ENCODE measurements around the gene KDM4B. TPM values are rescaled to one million over a fixed set of nuclear protein-coding genes. Genes with fewer than 3 reads are reported as not detected.
"Not testable (repeated sequence)": the region's sequence is repeated elsewhere in the genome, so short reads cannot be mapped to it uniquely, and the experiment has no call there.

KDM4B gene
- total RNA-seq, 4 donors from 2014 or later, result 16.3 to 38.3 (median 22.4) TPM

DNA sequence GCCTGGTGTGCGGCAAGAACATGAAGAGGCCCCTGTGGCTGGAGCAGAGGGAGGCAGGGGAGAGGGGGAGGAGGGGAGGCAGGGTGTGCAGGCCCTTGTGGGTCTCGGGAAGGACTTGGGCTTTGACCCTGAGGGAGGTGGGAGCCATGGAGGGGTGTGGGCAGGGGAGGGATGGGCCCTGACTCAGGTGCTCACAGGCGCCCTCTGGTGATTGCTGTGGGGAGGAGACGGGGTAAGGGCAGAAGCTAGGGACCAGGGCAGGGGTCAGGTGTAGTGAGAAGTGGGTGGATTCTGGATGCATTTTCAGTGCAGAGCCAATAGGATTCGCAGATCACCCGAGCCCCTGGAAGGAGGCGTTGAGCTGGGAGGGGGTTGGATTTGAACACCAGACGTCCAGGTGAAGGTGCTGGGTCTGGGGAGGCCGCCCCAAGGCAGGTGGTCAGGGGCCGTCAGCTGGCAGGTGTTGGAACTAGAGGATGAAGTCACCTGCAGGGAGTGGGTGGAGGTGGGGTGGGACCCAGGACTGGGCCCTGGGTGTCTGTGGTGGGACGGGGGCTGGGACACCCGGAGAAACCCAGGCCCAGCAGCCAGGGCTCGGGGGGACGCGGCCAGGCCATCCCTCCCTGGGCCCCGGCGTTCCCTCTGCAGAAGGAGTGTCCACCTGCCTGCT, 185.4 kb downstream of the KDM4B start:
- TF ChIP-seq, protein P1, sequence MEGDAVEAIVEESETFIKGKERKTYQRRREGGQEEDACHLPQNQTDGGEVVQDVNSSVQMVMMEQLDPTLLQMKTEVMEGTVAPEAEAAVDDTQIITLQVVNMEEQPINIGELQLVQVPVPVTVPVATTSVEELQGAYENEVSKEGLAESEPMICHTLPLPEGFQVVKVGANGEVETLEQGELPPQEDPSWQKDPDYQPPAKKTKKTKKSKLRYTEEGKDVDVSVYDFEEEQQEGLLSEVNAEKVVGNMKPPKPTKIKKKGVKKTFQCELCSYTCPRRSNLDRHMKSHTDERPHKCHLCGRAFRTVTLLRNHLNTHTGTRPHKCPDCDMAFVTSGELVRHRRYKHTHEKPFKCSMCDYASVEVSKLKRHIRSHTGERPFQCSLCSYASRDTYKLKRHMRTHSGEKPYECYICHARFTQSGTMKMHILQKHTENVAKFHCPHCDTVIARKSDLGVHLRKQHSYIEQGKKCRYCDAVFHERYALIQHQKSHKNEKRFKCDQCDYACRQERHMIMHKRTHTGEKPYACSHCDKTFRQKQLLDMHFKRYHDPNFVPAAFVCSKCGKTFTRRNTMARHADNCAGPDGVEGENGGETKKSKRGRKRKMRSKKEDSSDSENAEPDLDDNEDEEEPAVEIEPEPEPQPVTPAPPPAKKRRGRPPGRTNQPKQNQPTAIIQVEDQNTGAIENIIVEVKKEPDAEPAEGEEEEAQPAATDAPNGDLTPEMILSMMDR (IDR thresholded peaks at IDR 0.05), result no peak
- no peak for DNase-seq (ENCODE audit: low spot score)
- ATAC-seq (ENCODE audit: low FRiP score), result no peak

DNA sequence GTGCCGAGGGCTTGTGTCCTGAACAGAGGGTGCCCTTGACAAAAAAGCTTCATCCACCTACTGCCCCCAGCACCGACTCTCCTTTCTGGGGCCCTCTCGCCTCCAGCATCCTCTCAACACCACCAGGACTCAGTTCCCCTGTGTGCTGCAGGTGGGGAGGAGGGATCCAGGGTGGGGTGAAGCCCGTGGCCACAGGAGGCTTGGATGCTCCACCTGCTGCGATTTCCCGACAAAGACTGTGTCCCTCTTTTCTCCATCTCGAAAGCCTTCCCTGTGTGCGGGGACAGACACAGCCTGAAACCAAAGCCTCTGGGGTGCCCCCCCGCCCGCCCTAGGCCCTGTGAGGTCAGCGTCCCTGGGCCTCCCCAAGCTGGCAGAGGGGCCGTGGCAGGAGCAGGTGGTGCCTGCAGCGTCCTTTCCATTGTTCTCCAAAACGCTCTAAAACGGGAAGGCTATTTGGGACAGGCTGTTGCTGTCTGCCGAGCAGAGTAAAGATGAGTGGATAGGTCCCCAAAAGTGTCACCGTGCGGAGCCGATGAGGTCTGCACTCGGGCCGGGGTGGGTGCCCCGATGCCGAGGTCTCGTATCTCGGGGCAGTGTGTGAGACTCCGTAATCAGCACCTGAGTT, 186.0 kb downstream of the KDM4B start:
- no peak for DNase-seq (ENCODE audit: low spot score)
- TF ChIP-seq, protein P1 (IDR thresholded peaks at IDR 0.05), result no peak
- ATAC-seq (ENCODE audit: low FRiP score), result no peak

DNA sequence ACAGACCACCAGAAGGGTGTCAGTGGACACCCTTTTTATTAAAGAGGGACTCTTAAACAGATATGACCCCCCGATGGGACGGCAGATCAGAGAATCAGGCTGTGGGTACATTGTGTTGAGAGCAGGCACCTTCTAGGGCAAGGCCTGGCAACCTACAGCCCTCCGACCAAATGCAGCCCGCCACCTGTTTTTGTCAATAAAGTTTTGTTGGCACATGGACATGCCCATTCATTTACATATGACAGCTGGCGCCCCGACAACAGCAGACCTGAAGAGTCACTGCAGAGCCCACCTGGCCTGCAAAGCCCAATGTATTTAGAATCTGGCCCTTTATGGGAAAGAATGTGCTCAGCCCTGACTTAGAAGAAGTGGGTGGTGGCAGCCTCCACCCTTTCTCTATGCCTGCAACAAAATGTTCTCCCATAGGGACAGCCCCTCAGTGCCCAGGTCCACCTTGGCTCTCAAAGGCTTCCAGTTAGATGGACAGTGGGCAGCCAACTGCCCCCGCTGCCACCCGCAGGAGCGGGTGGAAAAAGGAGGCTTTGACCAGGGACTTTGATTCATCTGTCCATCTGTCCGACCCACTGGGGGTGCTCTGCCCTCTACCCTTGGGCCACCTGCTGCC, 186.8 kb downstream of the KDM4B start:
- TF ChIP-seq, protein P1 (IDR thresholded peaks at IDR 0.05), result no peak
- DNase-seq (ENCODE audit: low spot score) (no peak), ATAC-seq (ENCODE audit: low FRiP score) (no peak)

DNA sequence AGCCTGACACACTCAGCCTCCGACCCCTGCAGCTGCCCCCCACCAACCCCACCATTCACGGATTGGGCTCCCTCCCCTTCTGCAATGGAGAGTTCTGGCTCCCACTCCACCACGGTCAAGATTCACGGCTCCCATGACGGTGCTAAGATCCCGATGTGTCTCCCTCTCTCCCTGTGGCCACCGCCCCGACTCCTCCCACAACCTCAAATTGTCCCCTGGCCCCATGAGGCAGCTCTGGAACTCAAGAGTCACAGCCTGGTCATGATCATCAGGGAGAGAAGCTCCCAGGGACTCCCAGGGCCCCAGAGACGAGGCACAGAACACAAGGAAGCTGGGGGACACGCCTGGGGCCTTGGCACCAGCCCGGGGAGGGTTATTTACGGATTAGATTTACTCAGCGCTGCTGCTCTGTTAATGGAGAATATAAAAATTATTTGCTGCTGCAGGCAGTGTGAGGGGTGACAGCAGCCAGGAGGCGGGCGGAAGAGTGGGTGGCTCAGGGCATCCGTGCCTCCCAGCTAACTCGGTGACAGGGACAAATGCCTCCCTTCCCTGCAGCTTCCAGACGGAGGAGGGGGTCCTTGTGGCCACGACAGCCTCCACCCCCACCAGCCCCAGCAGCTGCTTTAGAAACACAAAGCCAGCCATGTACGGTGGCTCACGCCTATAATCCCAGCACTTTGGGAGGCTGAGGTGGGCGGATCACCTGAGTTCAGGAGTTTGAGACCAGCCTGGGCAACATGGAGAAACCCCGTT, 187.5 kb downstream of the KDM4B start:
- DNase-seq (ENCODE audit: low spot score) (no peak), ATAC-seq (ENCODE audit: low FRiP score) (no peak)
- TF ChIP-seq, protein P1 (IDR thresholded peaks at IDR 0.05), result no peak

DNA sequence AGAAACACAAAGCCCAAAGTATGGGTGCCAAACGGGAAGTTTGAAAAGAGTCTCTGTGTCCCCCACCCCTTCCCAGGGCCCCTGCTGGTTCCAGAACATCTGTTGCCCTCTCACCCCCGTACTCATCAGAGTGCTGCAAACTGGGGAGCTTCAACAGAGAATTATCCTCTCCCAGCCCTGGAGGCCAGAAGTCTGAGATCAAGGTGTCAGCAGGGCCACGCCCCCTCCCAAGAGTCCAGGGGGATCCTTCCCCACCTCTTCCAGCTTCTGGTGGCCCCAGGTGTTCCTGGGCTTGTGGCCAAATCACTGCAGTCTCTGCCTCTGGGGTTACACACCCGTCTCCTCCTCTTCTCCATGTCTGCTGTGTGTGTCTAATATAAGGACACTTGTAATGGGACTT, 188.3 kb downstream of the KDM4B start:
- DNase-seq (ENCODE audit: low spot score) (no peak), ATAC-seq (ENCODE audit: low FRiP score) (no peak)
- TF ChIP-seq, protein P1 (IDR thresholded peaks at IDR 0.05), result no peak

DNA sequence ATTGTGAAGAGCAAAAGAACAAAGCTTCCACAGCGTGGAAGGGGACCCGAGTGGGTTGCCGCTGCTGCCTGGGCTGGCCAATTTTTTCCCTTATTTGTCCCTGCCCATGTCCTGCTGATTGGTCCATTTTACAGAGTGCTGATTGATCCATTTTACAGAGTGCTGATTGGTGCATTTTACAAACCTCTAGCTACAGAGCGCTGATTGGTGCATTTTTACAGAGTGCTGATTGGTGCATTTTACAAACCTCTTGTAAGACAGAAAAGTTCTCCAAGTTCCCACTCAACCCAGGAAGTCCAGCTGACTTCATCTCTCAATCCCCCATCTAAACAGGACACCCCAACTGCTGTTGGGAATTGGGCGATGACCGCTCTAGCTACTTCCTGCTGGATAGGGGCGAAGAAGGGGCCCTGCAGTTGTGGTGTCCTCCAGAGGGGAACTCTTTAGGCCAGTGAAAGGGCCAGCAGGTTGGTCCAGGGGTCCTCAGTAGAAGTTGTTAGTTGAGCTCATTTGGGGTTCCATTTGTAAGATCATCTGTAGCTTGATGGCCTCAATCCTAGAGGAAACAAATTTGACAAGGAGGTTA, 189.7 kb downstream of the KDM4B start:
- ATAC-seq (ENCODE audit: low FRiP score); DNase-seq (ENCODE audit: low spot score): not testable (repeated sequence)

DNA sequence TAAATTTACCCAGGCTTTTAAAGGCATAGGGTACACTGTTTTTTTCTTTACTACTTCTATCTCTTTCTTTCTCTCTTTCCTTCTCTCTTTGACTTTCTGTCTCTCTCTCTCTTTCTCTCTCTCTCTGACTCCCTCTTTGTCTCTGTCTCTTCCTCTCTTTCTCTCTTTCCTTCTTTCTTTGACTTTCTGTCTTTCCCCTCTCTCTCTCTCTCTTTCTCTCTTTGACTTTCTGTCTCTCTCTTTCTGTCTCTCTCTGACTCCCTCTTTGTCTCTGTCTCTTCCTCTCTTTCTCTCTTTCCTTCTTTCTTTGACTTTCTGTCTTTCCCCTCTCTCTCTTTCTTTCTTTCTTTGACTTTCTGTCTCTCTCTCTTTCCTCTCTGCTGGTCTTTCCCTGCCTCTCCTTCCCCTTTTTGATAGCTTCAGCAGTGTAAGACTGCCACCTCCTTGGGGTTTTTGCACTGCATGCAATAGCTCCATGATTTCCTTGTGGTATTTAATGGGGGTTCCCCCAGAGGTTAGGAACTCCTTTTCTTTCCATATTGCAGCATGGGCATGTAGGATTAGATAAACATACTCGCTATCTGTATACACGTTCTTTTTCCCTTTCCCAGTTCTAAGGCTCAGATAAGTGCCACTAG, 191.4 kb downstream of the KDM4B start:
- not testable (repeated sequence) for DNase-seq (ENCODE audit: low spot score); ATAC-seq (ENCODE audit: low FRiP score)

DNA sequence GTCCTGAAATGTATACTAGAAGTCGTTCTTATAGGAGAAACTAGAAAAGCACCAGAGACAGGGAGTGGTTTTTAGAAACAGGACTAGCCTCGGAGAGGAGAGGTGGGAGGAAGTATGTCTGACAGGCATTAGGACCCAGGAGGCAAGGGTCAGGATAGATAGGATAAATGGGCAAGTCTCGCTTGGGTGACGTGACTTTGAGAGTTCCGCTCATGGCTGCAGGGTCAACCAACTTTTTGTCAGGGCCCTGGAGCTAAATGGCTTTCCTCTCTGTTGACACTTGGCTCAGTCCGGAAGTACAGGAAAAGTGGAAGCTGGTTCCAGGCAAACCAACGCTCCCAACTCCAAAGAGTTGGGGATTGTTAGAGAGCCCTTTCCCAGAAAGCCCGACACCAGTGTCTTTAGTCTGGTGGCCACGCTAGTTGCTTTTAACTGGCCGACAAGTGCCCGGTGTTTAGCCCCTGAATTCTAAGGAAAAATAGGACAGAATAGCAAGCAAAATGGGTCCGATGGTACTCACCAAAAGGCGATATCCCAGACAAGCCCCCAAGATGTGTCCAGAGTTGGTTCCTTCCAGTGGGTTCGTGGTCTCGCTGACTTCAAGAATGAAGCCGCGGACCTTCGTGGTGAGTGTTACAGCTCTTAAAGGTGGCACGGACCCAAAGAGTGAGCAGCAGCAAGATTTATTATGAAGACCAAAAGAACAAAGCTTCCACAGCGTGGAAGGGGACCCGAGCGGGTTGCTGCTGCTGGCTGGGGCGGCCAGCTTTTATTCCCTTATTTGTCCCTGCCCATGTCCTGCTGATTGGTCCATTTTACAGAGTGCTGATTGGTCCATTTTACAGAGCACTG, 196.2 kb downstream of the KDM4B start:
- not testable (repeated sequence) for ATAC-seq (ENCODE audit: low FRiP score)

More for the DNA sequence above, 196.2 kb downstream of the KDM4B start:
- not testable (repeated sequence) for DNase-seq (ENCODE audit: low spot score)

Measured in omental fat pad (tissue), 4 donors.